GM12873 (cell line): ENCODE results near the gene SAP30L.

ENCODE experiments used
- TF ChIP-seq, protein P1 (sequence below): IDR thresholded peaks from 2 replicates; pipeline ENCODE4 v1.5.1; 2012; ENCODE audit warnings: low read depth, mild to moderate bottlenecking, moderate library complexity, low read length, control low read depth; ENCODE audit not compliant: insufficient read depth; ENCODE audit errors: missing control alignments

SAP30L gene

DNA sequence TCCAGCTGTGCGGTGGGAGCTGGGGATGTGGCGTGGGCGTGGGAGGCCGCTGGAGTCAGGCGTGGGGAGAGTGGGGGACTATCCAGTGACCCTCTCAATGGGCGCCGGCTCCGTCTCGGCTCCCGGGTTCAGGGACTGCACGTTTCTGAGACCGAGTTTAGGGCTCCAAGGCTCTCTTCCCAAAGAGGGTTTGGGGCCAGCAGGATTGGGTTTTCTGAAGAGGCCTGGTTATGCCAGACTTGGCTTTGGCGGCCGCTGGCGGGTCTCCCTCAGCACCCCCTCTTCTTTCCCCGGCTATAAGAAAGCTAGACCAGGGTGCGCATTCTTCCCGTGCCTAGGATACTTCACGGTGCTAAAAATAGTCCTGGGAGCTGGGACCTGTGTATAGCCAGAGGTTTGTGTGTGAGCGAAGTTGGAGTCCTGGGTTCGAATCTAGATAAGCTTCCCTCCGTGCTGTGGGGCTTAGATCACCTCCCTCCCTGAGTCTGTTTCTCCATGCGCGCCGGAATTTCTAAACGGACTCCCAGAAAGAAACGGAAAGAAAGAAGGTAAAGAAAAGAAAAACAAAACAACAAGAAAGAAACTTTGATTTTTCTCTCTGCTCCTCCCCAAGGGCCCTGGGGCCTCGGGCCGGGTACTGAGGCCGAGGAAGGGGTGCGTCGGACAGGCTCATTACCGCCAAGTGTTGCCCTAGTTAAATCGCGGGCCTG lies 27.2 kb downstream of the SAP30L start:
- TF ChIP-seq, protein P1, sequence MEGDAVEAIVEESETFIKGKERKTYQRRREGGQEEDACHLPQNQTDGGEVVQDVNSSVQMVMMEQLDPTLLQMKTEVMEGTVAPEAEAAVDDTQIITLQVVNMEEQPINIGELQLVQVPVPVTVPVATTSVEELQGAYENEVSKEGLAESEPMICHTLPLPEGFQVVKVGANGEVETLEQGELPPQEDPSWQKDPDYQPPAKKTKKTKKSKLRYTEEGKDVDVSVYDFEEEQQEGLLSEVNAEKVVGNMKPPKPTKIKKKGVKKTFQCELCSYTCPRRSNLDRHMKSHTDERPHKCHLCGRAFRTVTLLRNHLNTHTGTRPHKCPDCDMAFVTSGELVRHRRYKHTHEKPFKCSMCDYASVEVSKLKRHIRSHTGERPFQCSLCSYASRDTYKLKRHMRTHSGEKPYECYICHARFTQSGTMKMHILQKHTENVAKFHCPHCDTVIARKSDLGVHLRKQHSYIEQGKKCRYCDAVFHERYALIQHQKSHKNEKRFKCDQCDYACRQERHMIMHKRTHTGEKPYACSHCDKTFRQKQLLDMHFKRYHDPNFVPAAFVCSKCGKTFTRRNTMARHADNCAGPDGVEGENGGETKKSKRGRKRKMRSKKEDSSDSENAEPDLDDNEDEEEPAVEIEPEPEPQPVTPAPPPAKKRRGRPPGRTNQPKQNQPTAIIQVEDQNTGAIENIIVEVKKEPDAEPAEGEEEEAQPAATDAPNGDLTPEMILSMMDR: no peak

DNA sequence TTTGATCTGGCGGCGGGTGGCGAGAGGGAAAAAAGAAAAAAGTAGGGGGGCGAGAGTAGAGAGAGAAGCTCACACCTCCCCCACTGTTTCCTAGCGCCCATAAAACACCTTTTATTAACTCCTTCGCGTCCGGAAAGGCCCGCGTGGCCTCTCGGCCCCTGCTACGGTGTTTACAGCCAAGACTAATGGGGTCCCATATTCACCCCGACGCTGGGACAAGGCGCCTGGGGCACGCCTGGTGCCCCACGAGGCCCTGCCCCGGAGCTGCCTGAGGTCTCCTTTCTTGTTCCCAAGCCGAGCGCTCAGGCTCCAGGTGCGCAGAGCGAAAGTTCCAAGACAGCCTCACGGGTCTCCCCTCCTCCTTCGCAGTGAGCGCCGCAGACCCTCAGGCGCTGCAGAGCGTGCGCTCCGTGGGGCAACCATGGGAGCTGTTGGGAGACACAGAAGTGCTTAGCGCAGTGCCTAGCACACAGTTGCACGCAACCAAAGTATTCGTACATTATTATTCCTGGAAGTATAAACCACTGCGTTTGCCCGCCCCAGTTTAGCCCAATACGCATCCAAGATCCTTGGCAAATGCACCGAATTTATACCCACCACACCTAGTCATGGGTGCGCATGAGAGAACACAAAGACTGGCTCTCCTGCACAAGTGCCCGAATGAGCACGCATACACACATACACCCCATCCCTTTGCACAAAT lies 27.9 kb downstream of the SAP30L start:
- TF ChIP-seq, protein P1: no peak

DNA sequence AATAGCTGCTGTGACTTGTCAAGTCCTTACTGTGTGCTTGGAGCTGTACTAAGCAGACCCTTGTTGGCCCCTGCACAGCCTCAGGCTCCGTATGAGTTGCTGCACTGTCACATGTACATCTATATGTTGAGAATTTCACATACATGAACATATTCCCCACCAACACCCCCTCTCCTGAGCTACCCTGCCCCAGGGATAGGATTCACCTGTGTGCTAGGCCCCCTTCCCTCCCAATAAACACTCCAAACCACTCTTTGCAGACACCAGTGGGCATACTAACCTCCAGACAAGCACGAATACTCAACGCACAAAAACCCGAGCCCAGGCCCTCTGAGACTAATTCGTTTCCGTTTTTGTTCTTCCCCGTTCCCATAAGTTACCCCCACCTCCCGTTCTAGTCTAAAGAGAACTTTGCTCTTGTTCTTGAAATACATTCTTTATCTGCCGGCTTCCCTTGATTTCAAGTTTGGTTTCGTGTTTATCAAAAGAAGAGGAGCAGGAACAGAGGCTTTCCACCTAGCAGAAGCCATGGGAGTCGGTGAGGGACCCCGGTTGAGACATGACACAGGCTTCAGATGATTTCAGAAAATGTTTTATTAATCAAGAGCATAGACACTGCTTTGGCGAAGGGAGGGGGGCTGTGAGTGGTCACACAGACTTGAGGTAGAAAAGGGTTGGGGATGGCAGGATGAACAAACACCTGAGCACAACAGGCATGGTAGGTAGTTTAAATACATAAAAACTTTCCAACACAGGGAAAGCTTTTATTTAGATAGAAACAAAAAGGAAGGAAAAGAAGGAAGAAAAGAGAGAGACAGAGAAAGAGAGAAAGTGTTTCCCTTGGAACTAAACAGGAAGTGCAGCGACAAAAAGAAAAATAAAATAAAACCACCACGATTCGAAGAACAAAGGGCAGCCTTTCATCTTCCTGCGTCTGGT lies 28.9 kb downstream of the SAP30L start:
- TF ChIP-seq, protein P1: no peak

DNA sequence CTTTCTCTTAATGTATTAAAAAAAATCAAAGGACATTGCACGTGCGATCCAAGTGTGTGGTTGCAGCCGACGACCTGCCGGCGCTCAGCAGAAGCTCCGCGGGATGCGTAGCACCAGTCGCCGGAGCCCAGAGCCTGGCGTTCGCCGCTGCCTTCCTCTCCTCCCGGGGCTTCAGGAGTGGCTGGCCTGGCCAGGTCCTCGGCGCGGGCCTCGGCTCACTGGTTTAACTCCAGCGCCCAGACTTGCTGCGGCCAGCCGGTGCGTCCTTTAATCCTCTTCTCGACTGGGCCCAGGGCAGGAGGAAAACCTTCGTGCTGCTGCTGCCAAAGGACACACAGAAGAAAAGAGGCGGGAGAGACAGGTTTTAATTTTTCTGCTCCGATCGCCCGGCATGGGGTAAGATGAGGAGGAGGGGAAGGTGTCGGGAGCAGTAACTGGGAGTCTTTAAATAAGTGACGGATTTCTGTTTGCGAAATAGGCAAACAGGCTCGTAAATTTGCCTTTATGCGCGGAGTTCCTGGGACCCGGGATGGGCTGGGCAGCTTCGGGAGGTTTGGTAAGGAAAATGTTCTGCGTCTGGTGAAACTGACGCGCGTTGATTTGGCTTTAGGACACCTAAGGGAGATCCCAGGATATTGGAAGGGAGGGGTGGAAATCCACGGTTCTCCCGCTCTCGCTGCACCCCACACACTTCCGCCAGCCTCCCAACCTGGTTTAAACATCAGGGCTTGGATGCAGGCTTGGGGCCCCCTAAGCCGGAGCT lies 30.0 kb downstream of the SAP30L start:
- TF ChIP-seq, protein P1: no peak

DNA sequence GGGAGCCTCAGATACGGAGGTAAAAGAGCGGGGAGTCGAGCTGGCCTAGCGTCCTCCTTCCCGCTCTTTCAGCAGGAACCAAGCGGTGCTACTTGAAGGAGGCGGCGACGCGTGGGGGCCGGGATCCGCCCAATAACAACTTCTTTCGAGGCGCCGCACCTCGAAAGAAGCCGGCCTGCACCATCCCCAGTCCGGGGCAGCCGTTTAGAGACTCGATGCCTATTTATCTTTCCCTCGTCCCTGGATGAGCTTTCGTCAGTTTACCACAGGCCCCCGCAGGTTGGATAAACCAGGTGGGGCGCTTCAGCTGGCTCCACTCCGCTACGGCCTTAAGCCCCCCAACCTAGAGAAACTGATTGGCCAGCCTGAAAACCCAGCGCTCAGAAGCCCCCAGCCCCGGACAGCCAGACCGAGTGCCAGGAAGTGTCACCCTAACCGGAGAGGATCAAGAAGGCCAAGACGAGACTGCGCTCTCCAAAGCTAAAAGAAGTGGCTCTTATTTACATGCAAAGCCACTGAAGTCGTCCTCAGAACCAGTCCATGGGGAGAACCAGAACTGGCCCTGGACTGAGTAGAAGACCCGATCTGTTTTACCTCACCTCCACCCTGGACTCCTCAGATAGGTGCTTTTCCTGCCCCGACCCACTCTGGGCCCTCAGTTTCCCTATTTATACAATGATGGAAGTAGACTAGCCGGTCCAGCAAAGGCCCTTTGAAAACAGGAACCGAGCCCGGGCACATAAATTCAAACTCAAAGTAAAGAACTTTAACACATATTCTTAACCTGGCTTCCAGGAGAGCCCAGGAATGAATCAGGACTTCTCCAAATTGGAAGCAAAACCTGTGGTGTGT lies 30.8 kb downstream of the SAP30L start:
- TF ChIP-seq, protein P1: no peak

DNA sequence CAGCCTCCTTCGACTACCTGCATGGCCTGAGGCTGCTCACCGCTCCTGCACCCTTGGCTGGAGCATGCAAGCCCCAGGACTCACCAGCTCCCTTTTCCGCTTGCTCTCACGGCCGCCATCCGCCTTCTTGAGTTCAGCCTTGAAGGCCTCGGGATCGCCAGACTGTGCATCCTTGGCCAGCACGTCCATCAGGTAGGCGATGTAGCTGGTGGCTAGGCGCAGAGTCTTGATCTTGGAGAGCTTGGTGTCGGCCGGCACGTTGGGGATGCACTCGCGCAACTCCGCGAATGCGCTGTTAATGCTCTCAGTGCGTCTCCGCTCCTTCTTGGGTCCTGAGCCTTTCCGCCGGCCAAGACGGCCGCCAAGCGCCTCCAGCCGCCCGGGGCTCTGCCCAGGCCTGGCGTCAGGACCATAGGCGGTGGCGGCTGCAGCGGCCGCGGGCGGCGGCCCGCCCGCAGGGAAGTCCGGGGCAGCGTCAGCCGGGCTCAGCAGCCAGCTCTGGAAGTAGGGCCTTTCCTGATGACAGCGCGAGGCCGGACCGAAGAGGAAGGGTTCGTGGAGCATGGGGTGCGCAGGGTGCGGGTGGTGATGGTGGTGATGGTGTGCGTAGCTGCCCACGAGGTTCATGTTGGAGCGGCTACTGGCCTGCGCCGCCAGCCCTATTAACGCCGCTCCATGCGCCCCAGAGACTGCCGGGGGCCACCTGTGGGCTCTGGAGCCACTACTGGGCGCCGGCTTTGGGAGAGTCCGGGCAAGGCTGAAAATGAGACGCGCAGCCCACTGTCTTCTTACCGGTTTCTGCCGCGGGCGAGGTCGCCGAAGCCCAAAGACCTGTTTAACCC lies 31.8 kb downstream of the SAP30L start:
- TF ChIP-seq, protein P1: no peak
